Measurements from ENCODE around the gene NPL. TPM values are rescaled to one million over a fixed set of nuclear protein-coding genes. Genes with fewer than 3 reads are reported as not detected.

Gene NPL
- total RNA-seq (2021) (5.3 and 6.9 TPM in 2 replicates), Bru-seq, nascent RNA (percentile 55 among the genes with signal in this experiment), BruChase-seq, experiment 1, labeled RNA remaining after a 2-hour chase (percentile 53 among the genes with signal in this experiment), BruChase-seq, experiment 2, labeled RNA remaining after a 6-hour chase (percentile 45 among the genes with signal in this experiment)
- long read RNA-seq, partial matches to known transcripts, result 0 of 23 reads
- long read RNA-seq, other reads (novel, unspliced or antisense), result 23 of 23 reads

GRCh38 chr1:182789138-182790076 lies at the start of gene NPL:
Gene NPL, plus strand, starts transcription at chr1:182789773. Its CDS starts 4,599 bp downstream, at chr1:182794372.
- H3K27me3 ChIP-seq (replicated peaks; ENCODE audit: insufficient read depth, low read depth, low read length, poor library complexity), result peaks cover 10% of the 10 kb centered on the region
- peaks cover 11% of the 10 kb centered on the region for H3K4me1 ChIP-seq (ENCODE audit: insufficient read depth, low read length, poor library complexity, severe bottlenecking)
- H3K9me3 ChIP-seq (ENCODE audit: low read depth, low read length, poor library complexity, severe bottlenecking), result no peaks in the 10 kb centered on the region
- TF ChIP-seq CTCF (conservative IDR thresholded peaks at IDR 0.05; ENCODE audit: low read depth, low read length), result no peak
- no peak for TF ChIP-seq EZH2 (IDR thresholded peaks at IDR 0.05; ENCODE audit: borderline replicate concordance, low read depth, low read length, poor library complexity, severe bottlenecking)
- POLR2A ChIA-PET (ENCODE audit: low non-redundant PET), result no interaction called here
- intact Hi-C loops (cut with micrococcal nuclease; ENCODE audit: unreplicated experiment), result loop anchor here (5.0 kb wide), 1 partner anchor 392 kb away; no protein-coding TSS in a partner anchor
- no TSS peak for BruUV-seq (replicated peaks)
- H3K36me3 ChIP-seq (ENCODE audit: insufficient read depth, low read length, poor library complexity, severe bottlenecking), result no peaks in the 10 kb centered on the region
- CTCF ChIA-PET, result no interaction called here
- DNase-seq (ENCODE audit: low spot score), result peak; percentile 85
- peak within 1 kb of the TSS; percentile 53 for H3K4me3 ChIP-seq (ENCODE audit: low read depth, low read length, poor library complexity, severe bottlenecking)
- H3K27ac ChIP-seq (ENCODE audit: low read depth, low read length, poor library complexity, severe bottlenecking), result no peak within 1 kb of the TSS

- ChIA-PET POLR2A (ENCODE audit: low non-redundant PET) (no interaction called here), CTCF (no interaction called here)
- Histone ChIP-seq H3K4me3 (ENCODE audit: low read depth, low read length, poor library complexity, severe bottlenecking) (no peak overlapping the region), H3K9me3 (ENCODE audit: low read depth, low read length, poor library complexity, severe bottlenecking) (no peaks in the 10 kb centered on the region), H3K27me3 (replicated peaks; ENCODE audit: insufficient read depth, low read depth, low read length, poor library complexity) (no peaks in the 10 kb centered on the region), H3K27ac (ENCODE audit: low read depth, low read length, poor library complexity, severe bottlenecking) (no peak overlapping the region), H3K4me1 (ENCODE audit: insufficient read depth, low read length, poor library complexity, severe bottlenecking) (no peaks in the 10 kb centered on the region), H3K36me3 (ENCODE audit: insufficient read depth, low read length, poor library complexity, severe bottlenecking) (no peaks in the 10 kb centered on the region)
- no peak for TF ChIP-seq CTCF (conservative IDR thresholded peaks at IDR 0.05; ENCODE audit: low read depth, low read length)
- TF ChIP-seq EZH2 (IDR thresholded peaks at IDR 0.05; ENCODE audit: borderline replicate concordance, low read depth, low read length, poor library complexity, severe bottlenecking), result no peak
- no TSS peak for BruUV-seq (replicated peaks)
- intact Hi-C loops (cut with micrococcal nuclease; ENCODE audit: unreplicated experiment), result no loop called here
- no peak for DNase-seq (ENCODE audit: low spot score)
These were observed 49.5 kb upstream of the NPL start for GRCh38 chr1:182740120-182740519.

GRCh38 chr1:182742780-182743179 lies 46.8 kb upstream of the NPL start:
- Histone ChIP-seq H3K27ac (ENCODE audit: low read depth, low read length, poor library complexity, severe bottlenecking) (no peak overlapping the region), H3K4me1 (ENCODE audit: insufficient read depth, low read length, poor library complexity, severe bottlenecking) (no peaks in the 10 kb centered on the region), H3K36me3 (ENCODE audit: insufficient read depth, low read length, poor library complexity, severe bottlenecking) (no peaks in the 10 kb centered on the region), H3K4me3 (ENCODE audit: low read depth, low read length, poor library complexity, severe bottlenecking) (no peak overlapping the region), H3K27me3 (replicated peaks; ENCODE audit: insufficient read depth, low read depth, low read length, poor library complexity) (no peaks in the 10 kb centered on the region), H3K9me3 (ENCODE audit: low read depth, low read length, poor library complexity, severe bottlenecking) (no peaks in the 10 kb centered on the region)
- no peak for DNase-seq (ENCODE audit: low spot score)
- intact Hi-C loops (cut with micrococcal nuclease; ENCODE audit: unreplicated experiment), result no loop called here
- BruUV-seq (replicated peaks), result no TSS peak
- no peak for TF ChIP-seq CTCF (conservative IDR thresholded peaks at IDR 0.05; ENCODE audit: low read depth, low read length)
- no peak for TF ChIP-seq EZH2 (IDR thresholded peaks at IDR 0.05; ENCODE audit: borderline replicate concordance, low read depth, low read length, poor library complexity, severe bottlenecking)
- POLR2A ChIA-PET (ENCODE audit: low non-redundant PET), result interaction anchor here (0.6 kb wide), 1 partner anchor 13 kb away, joined by 3 read pairs; no protein-coding TSS in a partner anchor
- CTCF ChIA-PET, result no interaction called here
